Stimulated activated memory B cell treated with anti-CD40 and anti-IgM and Interleukin-4, amounts not matched to agents 10 μg/mL and 1 μg/mL and 100 μg/mL, for 72 hours (primary cell): ENCODE results near the gene ANKRD11.
"Not testable (repeated sequence)": the region's sequence is repeated elsewhere in the genome, so short reads cannot be mapped to it uniquely, and the experiment has no call there.

Experiments
- ATAC-seq: fragments of 150-1000 bp; cut with Tn5 transposase; 2 replicates; pipeline ENCODE4 v1.10.0; 2021
- H3K27ac Mint-ChIP-seq: one replicate; pipeline ENCODE4 v1.8.0; 2022; ENCODE audit warnings: mild to moderate bottlenecking, mixed read lengths
- H3K27me3 Mint-ChIP-seq: one replicate; pipeline ENCODE4 v1.8.0; 2022; ENCODE audit warnings: mixed read lengths
- H3K36me3 Mint-ChIP-seq: one replicate; pipeline ENCODE4 v1.8.0; 2022; ENCODE audit warnings: mixed read lengths
- H3K4me1 Mint-ChIP-seq: one replicate; pipeline ENCODE4 v1.8.0; 2022; ENCODE audit warnings: mixed read lengths
- H3K4me3 Mint-ChIP-seq: one replicate; pipeline ENCODE4 v1.8.0; 2022; ENCODE audit warnings: mild to moderate bottlenecking, moderate library complexity, mixed read lengths
- H3K9me3 Mint-ChIP-seq: one replicate; pipeline ENCODE4 v1.8.0; 2022; ENCODE audit warnings: mixed read lengths

Gene ANKRD11

DNA sequence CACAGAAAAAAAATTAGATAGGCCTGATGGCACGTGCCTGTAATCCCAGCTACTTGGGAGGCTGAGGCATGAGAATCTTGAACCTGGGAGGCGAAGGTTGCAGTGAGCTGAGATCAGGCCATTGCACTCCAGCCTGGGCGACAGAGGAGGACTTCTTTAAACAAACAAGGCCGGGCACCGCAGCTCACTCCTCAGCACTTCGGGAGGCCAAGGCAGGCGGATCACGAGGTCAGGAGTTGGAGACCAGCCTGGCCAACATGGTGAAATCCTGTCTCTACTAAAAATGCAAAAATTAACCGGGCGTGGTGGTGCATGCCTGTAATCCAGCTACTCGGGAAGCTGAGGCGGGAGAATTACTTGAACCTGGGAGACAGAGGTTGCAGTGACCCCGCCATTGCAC, 246.1 kb downstream of the ANKRD11 start:
- not testable (repeated sequence) for H3K4me3 Mint-ChIP-seq, ATAC-seq, H3K27me3 Mint-ChIP-seq, H3K9me3 Mint-ChIP-seq, H3K27ac Mint-ChIP-seq, H3K36me3 Mint-ChIP-seq
- peaks cover 18% of the 10 kb centered on the region for H3K4me1 Mint-ChIP-seq

DNA sequence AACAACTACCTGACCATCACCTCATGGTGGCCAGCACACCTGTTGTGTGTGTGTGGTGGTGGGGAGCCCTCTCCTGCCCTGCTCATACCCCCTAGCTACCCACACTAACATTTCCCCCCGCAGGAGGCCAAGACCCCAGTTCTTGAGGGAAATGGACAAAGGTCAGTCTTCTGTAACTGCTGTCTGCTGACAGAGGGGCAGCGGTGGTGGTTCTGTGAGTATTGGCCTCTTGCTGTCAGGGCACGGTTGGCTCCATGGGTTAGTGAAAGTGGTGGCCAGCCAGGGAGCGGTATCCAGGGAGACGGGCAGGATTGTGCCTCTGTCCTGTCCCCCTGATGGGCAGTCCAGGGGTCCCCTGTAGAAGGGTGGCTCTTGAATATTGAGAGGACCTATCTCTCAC, 246.7 kb downstream of the ANKRD11 start:
- H3K27ac Mint-ChIP-seq: no peak overlapping the region
- no peak overlapping the region for H3K4me3 Mint-ChIP-seq
- peaks cover 18% of the 10 kb centered on the region for H3K4me1 Mint-ChIP-seq
- no peaks in the 10 kb centered on the region for H3K36me3 Mint-ChIP-seq
- ATAC-seq: no peak
- H3K27me3 Mint-ChIP-seq: no peaks in the 10 kb centered on the region
- no peaks in the 10 kb centered on the region for H3K9me3 Mint-ChIP-seq

DNA sequence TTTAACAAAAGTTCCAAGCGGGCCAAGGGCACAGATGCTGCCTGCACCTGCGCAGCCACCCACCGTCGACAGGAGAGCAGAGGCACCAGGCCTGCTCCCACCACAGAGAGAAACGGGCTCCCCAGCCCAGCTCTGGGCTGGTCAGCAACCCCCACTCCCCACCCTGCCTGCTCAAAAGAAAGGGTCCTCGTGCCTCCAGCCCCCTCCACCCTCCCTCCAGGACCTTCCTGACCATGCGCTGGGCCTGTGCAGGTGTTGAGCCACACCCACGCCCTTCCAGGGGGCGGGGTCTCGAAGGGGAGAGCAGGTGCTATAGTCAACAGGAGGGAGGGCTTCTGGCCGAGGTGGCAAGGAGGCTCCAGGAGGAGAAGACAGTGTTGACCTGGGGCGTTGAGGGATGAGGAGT, 247.6 kb downstream of the ANKRD11 start:
- Mint-ChIP-seq H3K36me3 (no peaks in the 10 kb centered on the region), H3K27ac (peak overlapping the region; percentile 53), H3K4me1 (peaks cover 18% of the 10 kb centered on the region), H3K9me3 (no peaks in the 10 kb centered on the region), H3K27me3 (no peaks in the 10 kb centered on the region), H3K4me3 (no peak overlapping the region)
- no peak for ATAC-seq

DNA sequence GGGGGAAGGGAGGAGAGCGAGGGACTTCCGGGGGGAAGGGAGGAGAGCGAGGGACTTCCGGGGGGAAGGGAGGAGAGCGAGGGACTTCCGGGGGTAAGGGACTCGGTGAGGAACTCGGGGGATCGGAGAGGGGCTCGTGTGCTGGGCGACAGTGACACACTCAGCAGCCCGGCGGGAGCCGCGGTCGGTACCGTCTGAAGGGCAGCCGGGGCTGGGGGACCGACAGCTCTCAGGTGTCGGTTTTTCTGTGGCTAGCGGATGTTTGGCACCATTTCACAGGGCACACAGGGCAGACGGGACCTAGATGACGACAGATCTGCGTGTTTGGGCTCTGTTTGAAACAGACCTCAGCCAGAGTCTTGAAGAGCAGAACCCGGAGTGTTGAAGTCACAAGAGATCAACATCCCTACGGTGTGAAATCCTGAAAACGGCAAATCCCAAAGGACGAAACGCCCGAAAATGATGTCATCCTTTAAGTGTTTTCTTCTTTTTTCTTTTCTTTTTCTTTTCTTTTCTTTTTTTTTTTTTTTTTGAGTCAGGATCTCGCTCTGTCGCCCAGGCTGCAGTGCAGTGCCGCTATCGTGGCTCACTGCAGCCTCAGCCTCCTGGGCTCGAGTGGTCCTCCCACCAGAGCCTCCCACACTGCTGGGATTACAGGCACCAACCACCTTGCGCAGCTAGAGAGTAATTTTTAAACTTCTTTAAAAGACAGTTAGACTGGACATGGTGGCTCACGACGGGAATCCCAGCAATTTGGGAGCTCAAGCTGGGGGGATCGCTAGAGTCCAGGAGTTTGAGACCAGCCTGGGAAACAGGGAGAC, 249.0 kb downstream of the ANKRD11 start:
- peaks cover 18% of the 10 kb centered on the region for H3K4me1 Mint-ChIP-seq
- H3K9me3 Mint-ChIP-seq: no peaks in the 10 kb centered on the region

DNA sequence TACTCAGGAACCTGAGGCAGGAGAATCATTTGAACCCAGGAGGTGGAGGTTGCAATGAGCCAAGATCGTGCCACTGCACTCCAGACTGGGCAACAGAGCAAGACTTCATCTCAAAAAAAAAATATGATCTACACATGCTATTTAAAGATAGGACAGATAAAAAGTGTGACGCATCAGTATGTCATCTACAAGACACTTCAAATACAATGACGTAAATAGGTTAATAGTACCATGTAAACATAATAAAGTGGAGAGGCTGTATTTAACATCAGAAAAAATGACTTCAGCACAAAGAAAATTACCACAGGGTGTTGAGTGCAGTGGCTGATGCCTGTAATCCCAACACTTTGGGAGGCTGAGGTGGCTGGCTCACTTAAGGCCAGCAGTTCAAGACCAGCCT, 252.6 kb downstream of the ANKRD11 start:
- H3K27ac Mint-ChIP-seq: no peak overlapping the region
- ATAC-seq: no peak
- no peak overlapping the region for H3K4me3 Mint-ChIP-seq
- H3K36me3 Mint-ChIP-seq: peaks cover 20% of the 10 kb centered on the region
- H3K27me3 Mint-ChIP-seq: no peaks in the 10 kb centered on the region
- peaks cover 19% of the 10 kb centered on the region for H3K4me1 Mint-ChIP-seq
- H3K9me3 Mint-ChIP-seq: no peaks in the 10 kb centered on the region

More for the DNA sequence above, 249.0 kb downstream of the ANKRD11 start:
- H3K4me3 Mint-ChIP-seq: peak overlapping the region; percentile 100
- no peaks in the 10 kb centered on the region for H3K27me3 Mint-ChIP-seq
- peak overlapping the region; percentile 98 for H3K27ac Mint-ChIP-seq
- peak; percentile 88 for ATAC-seq
- H3K36me3 Mint-ChIP-seq: no peaks in the 10 kb centered on the region

DNA sequence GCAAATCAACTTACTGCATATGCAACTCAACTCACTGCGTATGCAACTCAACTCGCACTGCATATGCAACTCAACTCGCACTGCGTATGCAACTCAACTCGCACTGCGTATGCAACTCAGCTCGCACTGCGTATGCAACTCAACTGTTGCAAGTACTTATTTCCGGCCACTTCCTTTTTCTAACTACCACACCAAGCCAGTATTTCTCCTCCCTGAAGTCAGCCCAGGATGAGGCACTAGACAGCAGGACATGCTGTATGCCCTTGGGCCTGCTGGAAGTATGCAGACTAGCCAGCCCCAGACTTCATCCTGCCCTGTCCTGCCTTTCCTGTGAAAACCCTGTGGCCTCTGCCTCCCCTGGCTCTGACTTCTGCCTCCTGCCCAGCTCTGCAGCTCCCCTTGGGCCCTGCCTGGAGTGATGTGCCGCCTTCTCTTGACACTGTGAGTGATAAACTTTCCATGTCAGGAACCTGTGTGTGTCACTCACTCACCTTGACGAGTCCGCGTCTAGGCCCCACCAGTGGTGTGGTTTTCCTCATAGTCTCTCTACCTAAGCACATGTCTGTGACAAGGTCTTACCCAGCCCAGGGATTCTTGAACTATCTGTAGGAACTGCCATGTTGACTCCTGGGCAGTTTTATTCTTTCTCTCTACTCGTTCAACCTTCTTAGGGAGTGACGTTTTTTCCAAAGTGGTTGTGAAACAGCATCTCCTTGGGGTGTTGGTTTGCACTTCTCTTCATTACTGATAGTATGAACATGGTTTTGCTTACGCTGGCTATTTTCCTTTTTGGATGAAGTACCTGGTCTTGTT, 256.5 kb downstream of the ANKRD11 start:
- no peak overlapping the region for H3K27ac Mint-ChIP-seq
- H3K4me3 Mint-ChIP-seq: no peak overlapping the region
- peaks cover 44% of the 10 kb centered on the region for H3K36me3 Mint-ChIP-seq
- no peak for ATAC-seq
- H3K4me1 Mint-ChIP-seq: peaks cover 7% of the 10 kb centered on the region
- H3K9me3 Mint-ChIP-seq: no peaks in the 10 kb centered on the region
- H3K27me3 Mint-ChIP-seq: no peaks in the 10 kb centered on the region

DNA sequence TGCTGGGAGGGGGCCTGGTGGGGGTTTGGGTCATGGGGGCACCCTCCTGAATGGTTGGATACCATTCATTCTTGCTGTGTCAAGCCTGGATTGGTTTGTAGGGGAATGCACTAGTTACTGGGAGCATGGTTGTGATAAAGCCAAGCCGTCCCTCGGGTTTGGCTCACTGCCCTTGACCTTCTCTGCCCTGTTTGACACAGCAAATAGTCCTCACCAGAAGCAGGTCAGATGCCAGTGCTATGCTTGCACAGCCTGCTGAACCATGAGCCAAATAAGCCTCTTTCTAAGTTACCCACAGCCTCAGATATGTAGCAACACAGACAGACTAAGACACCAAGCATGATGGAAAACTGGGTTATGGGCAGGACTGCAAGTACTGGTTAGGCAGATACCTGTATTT, 258.3 kb downstream of the ANKRD11 start:
- Mint-ChIP-seq H3K9me3 (peaks cover 3% of the 10 kb centered on the region), H3K27ac (no peak overlapping the region), H3K36me3 (peaks cover 62% of the 10 kb centered on the region), H3K4me3 (no peak overlapping the region), H3K4me1 (peaks cover 7% of the 10 kb centered on the region), H3K27me3 (no peaks in the 10 kb centered on the region)
- no peak for ATAC-seq

DNA sequence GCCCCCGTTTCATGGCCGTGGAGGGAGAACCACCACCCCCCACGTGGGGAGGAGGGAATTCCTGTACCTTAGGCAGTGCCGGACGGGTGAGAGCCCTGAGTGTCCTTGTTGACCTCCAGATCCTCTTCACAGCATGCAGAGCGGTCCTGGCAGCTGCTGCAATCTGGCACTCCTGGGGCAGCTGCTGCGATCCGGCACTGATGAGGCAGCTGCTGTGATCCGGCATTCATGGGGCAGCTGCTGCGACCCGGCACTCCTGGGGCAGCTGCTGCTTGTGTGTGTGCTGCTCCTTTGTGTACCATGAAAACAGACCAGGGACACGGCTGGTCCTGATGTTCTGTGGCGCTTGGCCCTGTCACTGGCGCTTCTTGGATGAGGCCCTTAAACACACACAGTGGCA, 260.1 kb downstream of the ANKRD11 start:
- peaks cover 3% of the 10 kb centered on the region for H3K9me3 Mint-ChIP-seq
- peaks cover 7% of the 10 kb centered on the region for H3K4me1 Mint-ChIP-seq
- H3K36me3 Mint-ChIP-seq: peaks cover 75% of the 10 kb centered on the region

DNA sequence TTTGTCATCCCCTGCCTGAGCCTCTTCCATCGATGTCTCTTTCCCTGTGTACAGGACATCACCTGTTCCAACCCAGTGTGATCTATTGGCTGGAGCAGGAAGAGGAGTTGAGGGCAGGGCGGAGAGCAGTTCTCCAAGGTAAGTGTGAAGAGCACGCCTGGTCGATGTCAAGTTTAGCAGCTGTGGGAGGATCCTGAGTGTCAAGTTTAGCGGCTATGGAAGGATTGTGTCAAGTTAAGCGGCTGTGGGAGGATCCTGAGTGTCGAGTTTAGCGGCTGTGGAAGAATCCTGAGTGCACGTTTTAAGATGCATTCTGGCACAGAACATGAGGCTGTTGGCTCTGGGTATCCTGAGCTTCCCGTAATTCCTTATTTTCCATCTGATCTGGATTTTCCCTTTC, 265.7 kb downstream of the ANKRD11 start:
- no peak overlapping the region for H3K27ac Mint-ChIP-seq
- H3K4me1 Mint-ChIP-seq: peaks cover 7% of the 10 kb centered on the region
- peaks cover 3% of the 10 kb centered on the region for H3K9me3 Mint-ChIP-seq
- H3K36me3 Mint-ChIP-seq: peaks cover 70% of the 10 kb centered on the region
- ATAC-seq: no peak
- no peak overlapping the region for H3K4me3 Mint-ChIP-seq
- H3K27me3 Mint-ChIP-seq: no peaks in the 10 kb centered on the region

More for the DNA sequence above, 260.1 kb downstream of the ANKRD11 start:
- no peak overlapping the region for H3K4me3 Mint-ChIP-seq
- no peaks in the 10 kb centered on the region for H3K27me3 Mint-ChIP-seq
- no peak overlapping the region for H3K27ac Mint-ChIP-seq
- ATAC-seq: no peak

DNA sequence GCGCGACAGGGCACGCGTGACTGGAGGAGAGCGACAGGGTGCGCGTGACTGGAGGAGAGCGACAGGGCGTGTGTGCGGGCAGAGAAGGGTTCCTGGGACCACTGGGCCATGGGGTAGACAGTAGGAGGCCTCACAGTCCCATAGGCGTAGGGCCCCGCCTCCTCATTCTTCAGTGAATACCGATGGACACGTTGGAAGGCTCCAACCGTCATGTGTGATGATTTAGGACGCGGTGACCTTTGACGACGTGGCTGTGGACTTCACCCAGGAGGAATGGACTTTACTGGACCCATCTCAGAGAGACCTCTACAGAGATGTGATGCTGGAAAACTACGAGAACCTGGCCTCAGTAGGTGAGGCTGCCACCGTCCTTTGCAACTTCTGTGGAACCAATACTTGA, 267.4 kb downstream of the ANKRD11 start:
- peaks cover 56% of the 10 kb centered on the region for H3K36me3 Mint-ChIP-seq
- H3K27me3 Mint-ChIP-seq: no peaks in the 10 kb centered on the region
- H3K4me3 Mint-ChIP-seq: no peak overlapping the region
- peaks cover under 1% of the 10 kb centered on the region for H3K9me3 Mint-ChIP-seq
- no peak overlapping the region for H3K27ac Mint-ChIP-seq
- ATAC-seq: no peak
- H3K4me1 Mint-ChIP-seq: peaks cover 18% of the 10 kb centered on the region

DNA sequence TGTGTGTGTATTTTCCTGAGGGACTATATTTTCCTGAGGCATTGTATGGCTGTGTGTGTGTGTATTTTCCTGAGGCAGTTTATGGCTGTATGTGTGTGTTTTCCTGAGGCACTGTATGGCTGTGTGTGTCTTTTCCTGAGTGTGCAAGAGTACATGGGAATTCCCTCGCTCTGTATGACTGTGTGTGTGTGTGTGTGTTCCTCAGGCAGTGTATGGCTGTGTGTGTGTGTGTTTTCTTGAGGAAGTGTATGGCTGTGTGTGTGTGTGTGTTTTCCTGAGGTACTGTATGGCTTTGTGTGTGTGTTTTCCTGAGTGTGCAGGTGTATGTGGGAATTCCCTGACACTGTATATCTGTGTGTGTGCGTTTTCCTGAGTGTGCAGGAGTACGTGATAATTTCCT, 268.8 kb downstream of the ANKRD11 start:
- H3K27ac Mint-ChIP-seq: no peak overlapping the region
- no peaks in the 10 kb centered on the region for H3K27me3 Mint-ChIP-seq
- peaks cover 43% of the 10 kb centered on the region for H3K36me3 Mint-ChIP-seq
- peaks cover 24% of the 10 kb centered on the region for H3K4me1 Mint-ChIP-seq
- ATAC-seq: no peak
- no peak overlapping the region for H3K4me3 Mint-ChIP-seq
- no peaks in the 10 kb centered on the region for H3K9me3 Mint-ChIP-seq

DNA sequence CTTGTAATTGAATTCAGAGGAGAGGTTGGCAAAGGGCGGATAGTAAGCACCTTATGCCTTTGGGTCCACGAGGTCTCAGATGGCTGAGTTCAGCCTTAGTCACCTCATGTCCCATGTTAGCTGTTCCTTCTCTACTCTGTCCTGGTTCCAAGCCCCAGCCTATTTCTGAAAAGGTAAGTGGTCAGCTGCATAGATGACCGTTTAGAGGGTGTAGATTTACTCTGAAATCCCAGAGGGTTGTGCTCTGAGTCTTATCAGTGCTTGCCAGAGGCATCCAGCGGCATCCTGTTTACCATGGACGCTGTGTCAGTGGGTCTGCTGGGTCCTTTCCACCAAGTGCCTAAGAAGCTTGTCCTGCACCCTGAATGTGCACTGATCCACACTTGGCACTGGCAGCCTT, 271.0 kb downstream of the ANKRD11 start:
- ATAC-seq: no peak
- H3K4me3 Mint-ChIP-seq: no peak overlapping the region
- no peak overlapping the region for H3K27ac Mint-ChIP-seq
- H3K36me3 Mint-ChIP-seq: peaks cover 21% of the 10 kb centered on the region
- H3K27me3 Mint-ChIP-seq: no peaks in the 10 kb centered on the region
- H3K4me1 Mint-ChIP-seq: peaks cover 30% of the 10 kb centered on the region
- no peaks in the 10 kb centered on the region for H3K9me3 Mint-ChIP-seq
